Endodermal cell (in vitro differentiated cells): ENCODE data around the gene RASGEF1C. TPM values are rescaled to one million over a fixed set of nuclear protein-coding genes. Genes with fewer than 3 reads are reported as not detected.
A peak's percentile ranks its signal among the peaks of the same experiment; 100 is the strongest.

ENCODE experiments used
- DNase-seq: peaks from one replicate; pipeline ENCODE4 v3.0.0-alpha.2; 2017
- H3K27ac ChIP-seq: 2 replicates; pipeline ENCODE4 v1.5.1; 2013; ENCODE audit warnings: mild to moderate bottlenecking, low read depth, low read length, moderate library complexity
- H3K27me3 ChIP-seq: 2 replicates; pipeline ENCODE4 v1.6.1; 2013; ENCODE audit warnings: mild to moderate bottlenecking, low read length, moderate library complexity; ENCODE audit not compliant: insufficient read depth, control insufficient read depth, poor library complexity, severe bottlenecking
- H3K36me3 ChIP-seq: 2 replicates; pipeline ENCODE4 v1.7.0; 2013; ENCODE audit warnings: mild to moderate bottlenecking, low read length, moderate library complexity; ENCODE audit not compliant: control insufficient read depth, insufficient read depth
- H3K4me1 ChIP-seq: one replicate; pipeline ENCODE4 v1.7.0; 2013; ENCODE audit warnings: low read length; ENCODE audit not compliant: control insufficient read depth, insufficient read depth
- H3K4me3 ChIP-seq: 2 replicates; pipeline ENCODE4 v1.5.1; 2013; ENCODE audit warnings: mild to moderate bottlenecking, low read length, moderate library complexity
- H3K9ac ChIP-seq: 2 replicates; pipeline ENCODE4 v1.6.1; 2013; ENCODE audit warnings: mild to moderate bottlenecking, low read length, moderate library complexity; ENCODE audit not compliant: poor library complexity, severe bottlenecking; ENCODE audit errors: extremely low read depth
- H3K9me3 ChIP-seq: 2 replicates; pipeline ENCODE4 v1.6.1; 2013; ENCODE audit warnings: mild to moderate bottlenecking, low read length, moderate library complexity; ENCODE audit not compliant: control insufficient read depth
- H3K27ac Mint-ChIP-seq: 2 replicates; pipeline ENCODE4 v1.8.0; 2020; ENCODE audit warnings: mixed read lengths
- H3K27me3 Mint-ChIP-seq: 2 replicates; pipeline ENCODE4 v1.8.0; 2021; ENCODE audit warnings: mild to moderate bottlenecking, mixed read lengths; ENCODE audit not compliant: insufficient read depth
- H3K36me3 Mint-ChIP-seq: 2 replicates; pipeline ENCODE4 v1.8.0; 2020; ENCODE audit warnings: low read depth, mixed read lengths
- H3K4me1 Mint-ChIP-seq: 2 replicates; pipeline ENCODE4 v1.8.0; 2020; ENCODE audit warnings: mixed read lengths
- H3K4me3 Mint-ChIP-seq: 2 replicates; pipeline ENCODE4 v1.8.0; 2020; ENCODE audit warnings: mild to moderate bottlenecking, moderate library complexity, mixed read lengths
- H3K9me3 Mint-ChIP-seq: 2 replicates; pipeline ENCODE4 v1.8.0; 2020; ENCODE audit warnings: mild to moderate bottlenecking, mixed read lengths
- CTCF ChIP-seq: fragments of 200-600 bp; sonication (generic); conservative IDR thresholded peaks from 2 replicates; pipeline ENCODE4 v1.5.0; 2021; ENCODE audit warnings: antibody characterized with exemption, mild to moderate bottlenecking
- WGBS, 2 experiments: methylation state at CpG; one replicate each; pipeline versions ENCODE4 v1.1.5 to v1.1.7; 2013; ENCODE audit warnings: missing lambda C conversion rate in 2 of 2, mixed read lengths in 1 of 2; ENCODE audit not compliant: insufficient coverage in 1 of 2, insufficient read length in 1 of 2; 5-methylcytosine and 5-hydroxymethylcytosine counted together
- total RNA-seq, 2 donors: library from RNA; stranded (reverse); fragmentation: NEBNext Ultra II Directional in 1 of 2; extraction: Animal tissue kit (Norgen Biotek cat#: 25700) in 1 of 2; gene quantifications; 2 replicates in 1 of 2; 3 replicates in 1 of 2; pipeline ENCODE4 v1.2.1, GENCODE V29; 2021

Gene RASGEF1C
- total RNA-seq, 2 donors from 2014 or later, result 0.62 to 0.75 TPM

DNA sequence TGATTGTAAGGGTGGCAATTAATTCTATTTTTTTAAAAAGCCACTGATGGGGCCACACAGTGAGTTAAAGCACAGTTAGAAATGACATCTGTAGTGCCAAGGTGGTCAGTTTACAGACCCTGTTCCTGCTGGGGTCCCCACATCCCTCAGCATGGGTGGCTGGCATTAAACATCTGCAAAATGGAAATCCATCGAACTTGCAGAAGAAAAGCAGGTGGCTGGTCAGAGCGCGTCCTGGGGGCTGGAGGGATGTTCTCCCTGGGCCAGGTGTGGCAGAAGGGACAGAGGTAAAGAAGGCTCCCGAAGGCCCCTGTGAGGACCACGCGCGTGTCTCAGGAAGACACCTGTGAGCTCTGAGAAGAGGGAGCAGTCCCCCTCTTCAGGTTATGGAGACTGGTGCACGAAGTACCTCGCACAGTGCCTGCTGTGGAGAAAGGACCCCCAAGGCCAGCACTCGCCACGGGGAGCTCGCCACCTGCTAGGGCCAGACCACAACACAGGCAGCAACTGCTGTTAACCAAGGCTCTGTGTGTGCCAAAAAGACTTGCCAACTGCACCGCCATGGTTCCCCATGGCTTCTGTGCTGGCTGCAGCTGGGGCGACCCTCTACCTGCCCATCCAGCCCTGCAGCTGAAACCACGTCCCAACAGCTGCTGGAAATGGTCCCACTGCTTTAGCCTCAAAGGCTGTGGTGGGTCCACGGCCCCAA lies 65.2 kb downstream of the RASGEF1C start:
- WGBS, 2 experiments, result 88 to 94% methylated on average over 13 to 16 of the region's 16 CpGs
- no peak for TF ChIP-seq CTCF
- DNase-seq, result no peak

GRCh38 chr5:180142824-180143610 lies 66.0 kb downstream of the RASGEF1C start:
- Histone ChIP-seq H3K27ac (peak overlapping the region; percentile 92), H3K4me1 (no peaks in the 10 kb centered on the region), H3K4me3 (no peak overlapping the region), H3K36me3 (no peaks in the 10 kb centered on the region), H3K9me3 (peaks cover 9% of the 10 kb centered on the region), H3K9ac (no peak overlapping the region), H3K27me3 (no peaks in the 10 kb centered on the region)
- H3K4me3 Mint-ChIP-seq, result no peak overlapping the region
- H3K27me3 Mint-ChIP-seq, result peaks cover 8% of the 10 kb centered on the region
- no peaks in the 10 kb centered on the region for H3K36me3 Mint-ChIP-seq
- no peaks in the 10 kb centered on the region for H3K4me1 Mint-ChIP-seq
- no peak overlapping the region for H3K27ac Mint-ChIP-seq
- peaks cover 9% of the 10 kb centered on the region for H3K9me3 Mint-ChIP-seq
- 80 to 90% methylated on average over 10 to 13 of the region's 13 CpGs for WGBS, 2 experiments
- TF ChIP-seq CTCF, result no peak
- no peak for DNase-seq

More for the DNA sequence above, 65.2 kb downstream of the RASGEF1C start:
- peaks cover 9% of the 10 kb centered on the region for H3K9me3 Mint-ChIP-seq
- no peak overlapping the region for H3K27ac Mint-ChIP-seq
- H3K4me3 ChIP-seq, result no peak overlapping the region
- no peak overlapping the region for H3K27ac ChIP-seq
- H3K9me3 ChIP-seq, result peaks cover 9% of the 10 kb centered on the region
- H3K4me3 Mint-ChIP-seq, result no peak overlapping the region
- peaks cover 8% of the 10 kb centered on the region for H3K27me3 Mint-ChIP-seq
- H3K4me1 Mint-ChIP-seq, result no peaks in the 10 kb centered on the region
- H3K9ac ChIP-seq, result no peak overlapping the region
- H3K4me1 ChIP-seq, result no peaks in the 10 kb centered on the region
- no peaks in the 10 kb centered on the region for H3K36me3 Mint-ChIP-seq
- no peaks in the 10 kb centered on the region for H3K27me3 ChIP-seq
- no peaks in the 10 kb centered on the region for H3K36me3 ChIP-seq

- Mint-ChIP-seq H3K36me3 (no peaks in the 10 kb centered on the region), H3K9me3 (peaks cover 9% of the 10 kb centered on the region), H3K4me1 (no peaks in the 10 kb centered on the region), H3K27ac (no peak overlapping the region), H3K4me3 (no peak overlapping the region), H3K27me3 (peaks cover 7% of the 10 kb centered on the region)
- Histone ChIP-seq H3K4me3 (no peak overlapping the region), H3K27ac (peak overlapping the region; percentile 92), H3K36me3 (no peaks in the 10 kb centered on the region), H3K27me3 (no peaks in the 10 kb centered on the region), H3K9me3 (peaks cover 9% of the 10 kb centered on the region), H3K9ac (no peak overlapping the region), H3K4me1 (no peaks in the 10 kb centered on the region)
- TF ChIP-seq CTCF, result no peak
- WGBS, 2 experiments, result 85 to 90% methylated on average over 13 to 23 of the region's 23 CpGs
- no peak for DNase-seq
Observed at GRCh38 chr5:180142021-180142765, 66.8 kb downstream of the RASGEF1C start.
